Measurements from ENCODE around the gene HNRNPUL1.

- TF ChIP-seq, protein P1, sequence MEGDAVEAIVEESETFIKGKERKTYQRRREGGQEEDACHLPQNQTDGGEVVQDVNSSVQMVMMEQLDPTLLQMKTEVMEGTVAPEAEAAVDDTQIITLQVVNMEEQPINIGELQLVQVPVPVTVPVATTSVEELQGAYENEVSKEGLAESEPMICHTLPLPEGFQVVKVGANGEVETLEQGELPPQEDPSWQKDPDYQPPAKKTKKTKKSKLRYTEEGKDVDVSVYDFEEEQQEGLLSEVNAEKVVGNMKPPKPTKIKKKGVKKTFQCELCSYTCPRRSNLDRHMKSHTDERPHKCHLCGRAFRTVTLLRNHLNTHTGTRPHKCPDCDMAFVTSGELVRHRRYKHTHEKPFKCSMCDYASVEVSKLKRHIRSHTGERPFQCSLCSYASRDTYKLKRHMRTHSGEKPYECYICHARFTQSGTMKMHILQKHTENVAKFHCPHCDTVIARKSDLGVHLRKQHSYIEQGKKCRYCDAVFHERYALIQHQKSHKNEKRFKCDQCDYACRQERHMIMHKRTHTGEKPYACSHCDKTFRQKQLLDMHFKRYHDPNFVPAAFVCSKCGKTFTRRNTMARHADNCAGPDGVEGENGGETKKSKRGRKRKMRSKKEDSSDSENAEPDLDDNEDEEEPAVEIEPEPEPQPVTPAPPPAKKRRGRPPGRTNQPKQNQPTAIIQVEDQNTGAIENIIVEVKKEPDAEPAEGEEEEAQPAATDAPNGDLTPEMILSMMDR (IDR thresholded peaks at IDR 0.05; ENCODE audit: control extremely low read depth in 1 of 3, insufficient read depth in 1 of 3, low read depth in 1 of 3, low read length in 3 of 3) = no peak
- TF ChIP-seq TAF1 (IDR thresholded peaks at IDR 0.05; ENCODE audit: low read depth, low read length) (no peak), POLR2A (IDR thresholded peaks at IDR 0.05; ENCODE audit: control extremely low read depth in 1 of 2, low read depth in 2 of 2, low read length in 2 of 2) (no peak), FOSL1 (IDR thresholded peaks at IDR 0.05; ENCODE audit: insufficient read depth, low read depth, low read length) (no peak), GTF2F1 (IDR thresholded peaks at IDR 0.05; ENCODE audit: borderline replicate concordance, low read depth, low read length) (no peak), BCL11A (IDR thresholded peaks at IDR 0.05; ENCODE audit: low read depth in 2 of 2, low read length in 2 of 2) (no peak), EGR1 (IDR thresholded peaks at IDR 0.05; ENCODE audit: borderline replicate concordance, low read depth, low read length) (no peak), ZNF274 (IDR thresholded peaks at IDR 0.05; ENCODE audit: borderline replicate concordance, extremely low read depth, low read length) (no peak), TBP (IDR thresholded peaks at IDR 0.05; ENCODE audit: low read depth, low read length) (no peak)
- TF ChIP-seq, protein P2, sequence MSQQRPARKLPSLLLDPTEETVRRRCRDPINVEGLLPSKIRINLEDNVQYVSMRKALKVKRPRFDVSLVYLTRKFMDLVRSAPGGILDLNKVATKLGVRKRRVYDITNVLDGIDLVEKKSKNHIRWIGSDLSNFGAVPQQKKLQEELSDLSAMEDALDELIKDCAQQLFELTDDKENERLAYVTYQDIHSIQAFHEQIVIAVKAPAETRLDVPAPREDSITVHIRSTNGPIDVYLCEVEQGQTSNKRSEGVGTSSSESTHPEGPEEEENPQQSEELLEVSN (IDR thresholded peaks at IDR 0.05) = no peak
Observed at GRCh38 chr19:41274802-41275201, 10.6 kb downstream of the HNRNPUL1 start.
